8988T (cell line): ENCODE results near the gene GOLGA6C.
"Not testable (repeated sequence)": the region's sequence is repeated elsewhere in the genome, so short reads cannot be mapped to it uniquely, and the experiment has no call there.

Experiments used
- DNase-seq: peaks from one replicate; pipeline ENCODE4 v3.0.0; 2011

GOLGA6C gene, protein sequence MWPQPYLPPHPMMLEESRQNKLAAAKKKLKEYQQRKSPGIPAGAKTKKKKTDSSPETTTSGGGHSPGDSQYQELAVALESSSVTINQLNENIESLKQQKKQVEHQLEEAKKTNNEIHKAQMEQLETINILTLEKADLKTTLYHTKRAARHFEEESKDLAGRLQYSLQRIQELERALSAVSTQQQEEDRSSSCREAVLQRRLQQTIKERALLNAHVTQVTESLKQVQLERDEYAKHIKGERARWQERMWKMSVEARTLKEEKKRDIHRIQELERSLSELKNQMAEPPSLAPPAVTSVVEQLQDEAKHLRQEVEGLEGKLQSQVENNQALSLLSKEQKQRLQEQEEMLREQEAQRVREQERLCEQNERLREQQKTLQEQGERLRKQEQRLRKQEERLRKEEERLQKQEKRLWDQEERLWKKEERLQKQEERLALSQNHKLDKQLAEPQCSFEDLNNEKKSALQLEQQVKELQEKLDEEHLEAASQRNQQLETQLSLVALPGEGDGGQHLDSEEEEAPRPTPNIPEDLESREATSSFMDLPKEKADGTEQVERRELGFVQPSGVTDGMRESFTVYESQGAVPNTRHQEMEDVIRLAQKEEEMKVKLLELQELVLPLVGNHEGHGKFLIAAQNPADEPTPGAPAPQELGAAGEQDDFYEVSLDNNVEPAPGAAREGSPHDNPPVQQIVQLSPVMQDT

GRCh38 chr15:75258034-75258433 is at the start of gene GOLGA6C:
Gene GOLGA6C (plus strand): TSS chr15:75258334. CDS start chr15:75258599, 265 bp downstream.
- not testable (repeated sequence) for DNase-seq

DNA sequence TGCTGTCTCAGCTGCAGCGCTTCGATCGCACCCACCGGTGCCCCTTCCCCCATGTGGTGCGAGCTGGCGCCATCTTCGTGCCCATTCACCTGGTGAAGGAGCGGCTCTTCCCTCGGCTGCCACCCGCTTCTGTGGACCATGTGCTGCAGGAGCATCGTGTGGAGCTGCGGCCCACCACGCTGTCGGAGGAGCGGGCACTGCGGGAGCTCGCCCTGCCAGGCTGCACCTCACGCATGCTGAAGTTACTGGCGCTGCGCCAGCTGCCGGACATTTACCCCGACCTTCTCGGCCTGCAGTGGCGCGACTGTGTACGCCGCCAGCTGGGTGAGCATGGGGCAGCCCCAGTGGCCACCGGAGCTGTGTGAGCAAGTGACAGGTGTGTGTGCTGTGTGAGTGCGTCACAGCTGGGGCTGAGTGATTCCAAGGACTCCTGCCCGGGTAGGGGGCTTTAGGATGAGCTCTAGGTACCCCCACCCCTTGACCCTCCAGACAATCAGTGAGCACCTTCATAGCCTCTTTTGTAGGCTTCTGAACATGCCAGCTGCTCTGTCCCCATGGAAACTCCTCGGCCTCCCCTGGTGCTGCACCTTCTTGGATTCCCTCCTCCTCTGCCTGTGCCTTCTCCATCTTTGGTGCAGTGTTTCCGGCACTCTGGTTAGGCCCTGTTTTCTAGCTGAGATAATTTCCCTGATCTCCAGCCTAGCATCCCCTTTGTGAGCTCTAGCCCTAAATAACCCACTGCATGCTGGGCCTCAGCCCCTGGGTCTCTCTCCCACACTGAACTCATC is 49.4 kb upstream of the GOLGA6C start:
- no peak for DNase-seq

DNA sequence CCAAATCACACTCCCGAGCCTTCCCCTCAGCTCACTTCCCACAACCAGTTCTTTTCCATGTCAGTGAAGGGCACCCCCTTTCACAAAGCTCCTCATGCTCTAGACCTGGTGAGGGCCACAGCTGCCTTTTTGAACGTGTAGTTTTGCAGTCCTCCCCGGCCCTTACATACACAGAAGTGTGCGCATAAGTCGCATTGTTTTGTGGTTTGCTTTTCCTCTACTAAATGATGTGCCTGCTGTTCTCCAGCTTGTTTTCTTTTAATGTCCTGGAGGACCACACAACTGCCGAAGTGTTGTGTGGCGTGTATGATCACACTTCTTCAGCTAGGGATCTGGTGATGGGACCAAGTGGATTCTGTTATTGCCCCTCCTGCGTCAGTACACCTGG is 48.9 kb upstream of the GOLGA6C start:
- DNase-seq = no peak

GRCh38 chr15:75210811-75211230 is 47.3 kb upstream of the GOLGA6C start:
- no peak for DNase-seq

- no peak for DNase-seq
Observed at GRCh38 chr15:75211436-75212199, 46.5 kb upstream of the GOLGA6C start.

- no peak for DNase-seq
Observed at GRCh38 chr15:75212200-75212858, 45.8 kb upstream of the GOLGA6C start.

- DNase-seq = no peak
Observed at GRCh38 chr15:75213212-75213767, 44.8 kb upstream of the GOLGA6C start.

- no peak for DNase-seq
Observed at GRCh38 chr15:75213768-75214221, 44.3 kb upstream of the GOLGA6C start.

GRCh38 chr15:75214293-75215096 is 43.6 kb upstream of the GOLGA6C start:
- DNase-seq = no peak

GRCh38 chr15:75215107-75216004 is 42.8 kb upstream of the GOLGA6C start:
- no peak for DNase-seq

- no peak for DNase-seq
Observed at GRCh38 chr15:75217012-75217411, 41.1 kb upstream of the GOLGA6C start.

DNA sequence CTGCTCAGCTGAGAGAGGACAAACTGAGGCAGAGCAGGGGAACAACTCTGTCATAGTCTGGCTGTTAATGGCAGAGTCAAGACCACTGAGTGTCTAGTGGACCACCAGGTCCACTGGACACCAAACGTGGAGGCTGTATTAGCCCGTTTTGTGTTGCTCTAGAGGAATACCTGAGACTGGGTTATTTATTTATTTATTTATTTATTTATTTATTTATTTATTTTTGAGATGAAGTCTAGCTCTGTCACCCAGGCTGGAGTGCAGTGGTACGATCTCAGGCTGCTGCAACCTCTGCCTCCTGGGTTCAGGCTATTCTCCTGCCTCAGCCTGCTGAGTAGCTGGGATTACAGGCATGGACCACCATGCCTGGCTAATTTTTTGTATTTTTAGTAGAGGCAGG is 40.6 kb upstream of the GOLGA6C start:
- not testable (repeated sequence) for DNase-seq

GRCh38 chr15:75219507-75219929 is 38.6 kb upstream of the GOLGA6C start:
- not testable (repeated sequence) for DNase-seq

- DNase-seq = no peak
Observed at GRCh38 chr15:75223688-75224087, 34.4 kb upstream of the GOLGA6C start.

DNA sequence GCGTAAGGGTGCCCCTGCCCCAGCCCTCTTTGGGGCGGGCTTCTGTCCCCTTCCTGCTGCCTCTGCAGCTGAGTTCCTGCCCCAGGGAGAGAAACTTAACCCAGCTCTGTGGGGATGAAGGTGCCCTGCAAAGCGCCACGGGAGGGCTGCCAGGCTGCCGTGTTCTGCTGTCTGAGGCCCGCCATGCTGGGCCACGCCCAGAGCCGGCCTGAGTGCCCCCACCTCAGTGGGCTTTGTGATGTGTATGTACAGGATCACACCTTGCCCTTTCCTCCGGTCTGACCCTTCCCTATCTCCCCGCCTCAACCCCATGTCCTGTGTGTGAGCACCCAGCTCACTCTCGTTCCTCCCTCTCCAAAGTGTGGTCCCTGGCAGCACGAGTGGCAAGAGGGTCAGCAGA is 33.9 kb upstream of the GOLGA6C start:
- DNase-seq = no peak

DNA sequence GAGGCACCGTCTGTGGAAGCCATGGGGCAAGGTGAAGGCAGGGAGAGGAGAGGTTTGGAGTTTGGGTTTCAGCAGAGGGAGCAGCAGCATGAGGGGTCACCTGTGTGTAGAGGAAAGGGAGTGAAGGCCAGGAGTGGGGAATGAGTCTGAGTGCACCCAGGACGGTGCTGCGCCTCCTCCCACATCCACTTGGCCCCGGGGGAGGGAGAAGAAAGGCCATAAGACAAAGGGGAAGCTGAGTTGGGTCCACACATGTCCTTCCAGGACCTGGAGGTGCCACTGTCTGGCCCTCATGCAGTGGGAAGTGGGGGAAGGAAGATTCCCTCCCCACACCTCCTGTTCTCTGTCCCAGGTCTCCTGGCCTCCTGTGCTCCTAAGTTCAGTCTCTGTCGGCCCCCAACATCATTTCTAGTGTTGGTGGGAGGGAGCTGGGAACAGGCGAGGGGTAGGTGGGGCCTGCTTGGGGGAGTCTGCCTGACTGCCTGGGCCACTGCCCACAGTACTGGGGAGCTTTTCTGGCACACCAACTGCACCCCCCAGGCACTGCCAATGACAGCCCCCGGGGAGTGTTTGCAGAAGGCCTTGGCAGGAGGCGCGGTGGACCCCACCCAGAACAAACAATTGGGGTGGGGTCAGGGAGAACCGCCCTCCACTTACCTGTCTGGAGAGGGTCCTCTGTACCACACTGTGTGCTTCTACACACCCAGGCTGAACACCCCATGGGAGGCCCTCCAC is 32.9 kb upstream of the GOLGA6C start:
- DNase-seq = not testable (repeated sequence)

DNA sequence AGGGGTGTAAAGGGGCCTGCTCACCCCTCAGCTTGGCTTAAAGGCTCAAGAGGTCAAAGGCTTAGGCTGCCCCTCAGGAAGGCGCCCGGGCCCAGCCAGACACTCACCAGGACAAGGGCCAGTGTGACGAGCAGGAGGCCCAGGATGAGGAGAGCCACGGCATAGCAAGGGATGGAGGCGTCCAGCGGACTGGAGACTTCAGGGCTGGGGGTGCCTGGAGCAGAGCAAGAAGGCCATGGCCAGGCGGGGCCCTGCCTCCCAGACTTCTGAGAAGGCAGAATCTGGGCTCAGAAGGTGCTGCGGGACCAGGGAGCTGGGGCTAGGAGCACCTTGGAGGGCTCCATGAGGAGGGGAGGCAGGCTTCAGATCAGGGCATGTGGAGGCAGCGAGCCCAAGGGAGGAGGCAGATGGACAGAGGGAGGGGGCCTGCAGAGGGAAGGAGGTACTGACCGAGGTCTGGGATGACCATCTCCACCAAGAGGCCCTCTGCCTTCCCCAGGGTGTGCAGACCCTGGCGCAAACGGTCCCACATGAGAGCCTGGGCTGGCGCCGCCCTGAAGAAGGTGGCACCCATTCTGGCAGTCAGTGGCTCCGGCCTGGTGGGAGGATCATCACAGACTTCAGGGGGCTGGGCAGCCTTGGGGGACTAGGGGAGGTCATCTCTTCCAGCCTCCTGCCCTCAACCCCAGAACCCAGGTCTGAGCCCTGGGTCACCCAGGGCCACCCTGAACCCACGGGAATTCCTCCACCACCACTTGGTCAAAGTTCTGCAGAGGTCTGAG is 32.0 kb upstream of the GOLGA6C start:
- no peak for DNase-seq

DNA sequence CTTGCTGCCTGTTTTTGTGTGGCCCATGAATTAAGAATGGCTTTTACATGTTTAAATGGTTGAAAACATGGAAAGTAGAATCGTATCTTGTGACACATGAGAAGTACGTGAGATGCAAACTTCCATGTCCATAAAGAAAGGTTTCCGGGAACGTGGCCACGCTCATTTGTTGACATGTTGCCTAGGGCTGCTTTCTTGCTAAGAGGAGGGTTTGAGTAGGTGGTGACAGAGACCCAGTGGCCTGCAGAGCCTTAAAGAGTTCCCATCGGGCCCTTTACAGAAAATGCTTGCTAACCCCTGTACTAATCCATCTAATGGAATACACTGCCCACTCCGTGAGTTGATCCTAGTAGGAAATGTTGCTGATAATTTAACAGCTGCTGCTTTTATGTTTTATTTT is 31.0 kb upstream of the GOLGA6C start:
- peak; percentile 1 for DNase-seq
